Breast epithelium (tissue), 4 donors: ENCODE results near the gene CDCA4. TPM values are rescaled to one million over a fixed set of nuclear protein-coding genes. Genes with fewer than 3 reads are reported as not detected.
"Not testable (repeated sequence)": the region's sequence is repeated elsewhere in the genome, so short reads cannot be mapped to it uniquely, and the experiment has no call there.

ENCODE experiments used
- DNase-seq, 2 donors: peaks; one replicate each; pipeline ENCODE4 v3.0.0-alpha.2; 2019; ENCODE audit warnings: low spot score in 2 of 2
- H3K27ac ChIP-seq, 2 donors: fragments of 200-600 bp; sonication (generic) in 1 of 2; one replicate each; pipeline ENCODE4 v1.5.1; 2016 to 2019; ENCODE audit warnings: mild to moderate bottlenecking in 1 of 2
- H3K27me3 ChIP-seq, 2 donors: fragments of 200-600 bp; sonication (generic) in 1 of 2; one replicate each; pipeline versions ENCODE4 v1.5.1 to v1.6.0; 2017 to 2019; ENCODE audit warnings: control low read depth in 1 of 2, mild to moderate bottlenecking in 1 of 2
- H3K36me3 ChIP-seq: fragments of 200-600 bp; one replicate; pipeline ENCODE4 v1.5.1; 2019
- H3K4me1 ChIP-seq, 2 donors: fragments of 200-600 bp; sonication (generic); one replicate each; pipeline ENCODE4 v1.5.1; 2016 to 2019; ENCODE audit warnings: control low read depth in 1 of 2
- H3K4me3 ChIP-seq, 3 donors: fragments of 200-600 bp; sonication (generic); 1 replicate in 2 of 3; 2 replicates in 1 of 3; pipeline ENCODE4 v1.5.1; 2016 to 2019; ENCODE audit warnings: mild to moderate bottlenecking in 3 of 3, moderate library complexity in 2 of 3
- H3K9me3 ChIP-seq, 2 donors: fragments of 200-600 bp; sonication (generic) in 1 of 2; one replicate each; pipeline ENCODE4 v1.5.1; 2016 to 2019; ENCODE audit warnings: control low read depth in 1 of 2
- POLR2A ChIP-seq: fragments of 450-650 bp; IDR thresholded peaks from one replicate; pipeline ENCODE4 v1.6.1; 2016; ENCODE audit warnings: antibody characterized with exemption, mild to moderate bottlenecking, moderate library complexity
- POLR2AphosphoS5 ChIP-seq, 3 donors: sonication (generic); formaldehyde crosslinking; IDR thresholded peaks; one replicate each; pipeline ENCODE4 v1.6.1; 2017; ENCODE audit warnings: antibody characterized with exemption in 3 of 3
- intact Hi-C: fragments of 100-400 bp; cut with DNase I; formaldehyde crosslinking; loops from one replicate; pipeline ENCODE4 v1.15.1; 2023; ENCODE audit warnings: low total_unique reads
- total RNA-seq, 3 donors: library from RNA; depleted of rRNA; stranded (reverse); fragments of >200 nt; gene quantifications; one replicate each; pipeline ENCODE4 v1.1.0, GENCODE V29; 2016
- TF ChIP-seq, protein P1 (sequence below), 3 donors: fragments of 450-650 bp; IDR thresholded peaks; one replicate each; pipeline ENCODE4 v1.5.1; 2016 to 2017; ENCODE audit warnings: antibody characterized with exemption in 3 of 3, mild to moderate bottlenecking in 3 of 3, moderate library complexity in 3 of 3

CDCA4 gene
- total RNA-seq, 3 donors from 2014 or later = 5.1 to 10.4 (median 10.2) TPM

GRCh38 chr14:105064001-105064400 lies 43.1 kb upstream of the CDCA4 start:
- intact Hi-C loops = no loop called here
- peaks cover 0 to 11% of the 10 kb centered on the region in 2 donors for H3K27me3 ChIP-seq
- H3K36me3 ChIP-seq = no peaks in the 10 kb centered on the region
- H3K4me3 ChIP-seq = peak overlapping the region in 1 of 3 donors; percentile 28
- TF ChIP-seq POLR2AphosphoS5 (IDR thresholded peaks at IDR 0.05) (no peak), POLR2A (no peak)
- TF ChIP-seq, protein P1, sequence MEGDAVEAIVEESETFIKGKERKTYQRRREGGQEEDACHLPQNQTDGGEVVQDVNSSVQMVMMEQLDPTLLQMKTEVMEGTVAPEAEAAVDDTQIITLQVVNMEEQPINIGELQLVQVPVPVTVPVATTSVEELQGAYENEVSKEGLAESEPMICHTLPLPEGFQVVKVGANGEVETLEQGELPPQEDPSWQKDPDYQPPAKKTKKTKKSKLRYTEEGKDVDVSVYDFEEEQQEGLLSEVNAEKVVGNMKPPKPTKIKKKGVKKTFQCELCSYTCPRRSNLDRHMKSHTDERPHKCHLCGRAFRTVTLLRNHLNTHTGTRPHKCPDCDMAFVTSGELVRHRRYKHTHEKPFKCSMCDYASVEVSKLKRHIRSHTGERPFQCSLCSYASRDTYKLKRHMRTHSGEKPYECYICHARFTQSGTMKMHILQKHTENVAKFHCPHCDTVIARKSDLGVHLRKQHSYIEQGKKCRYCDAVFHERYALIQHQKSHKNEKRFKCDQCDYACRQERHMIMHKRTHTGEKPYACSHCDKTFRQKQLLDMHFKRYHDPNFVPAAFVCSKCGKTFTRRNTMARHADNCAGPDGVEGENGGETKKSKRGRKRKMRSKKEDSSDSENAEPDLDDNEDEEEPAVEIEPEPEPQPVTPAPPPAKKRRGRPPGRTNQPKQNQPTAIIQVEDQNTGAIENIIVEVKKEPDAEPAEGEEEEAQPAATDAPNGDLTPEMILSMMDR (IDR thresholded peaks at IDR 0.05) = no peak
- no peaks in the 10 kb centered on the region for H3K4me1 ChIP-seq
- no peak for DNase-seq
- no peaks in the 10 kb centered on the region for H3K9me3 ChIP-seq
- no peak overlapping the region for H3K27ac ChIP-seq

GRCh38 chr14:105063506-105063905 lies 42.6 kb upstream of the CDCA4 start:
- peaks cover 0 to 11% of the 10 kb centered on the region in 2 donors for H3K27me3 ChIP-seq
- DNase-seq, H3K27ac ChIP-seq, H3K36me3 ChIP-seq, H3K9me3 ChIP-seq, H3K4me3 ChIP-seq, H3K4me1 ChIP-seq, intact Hi-C loops: not testable (repeated sequence)

- peaks cover 0 to 11% of the 10 kb centered on the region in 2 donors for H3K27me3 ChIP-seq
- no peaks in the 10 kb centered on the region for H3K9me3 ChIP-seq
- no peaks in the 10 kb centered on the region for H3K4me1 ChIP-seq
- intact Hi-C loops = no loop called here
- H3K36me3 ChIP-seq = no peaks in the 10 kb centered on the region
- no peak for DNase-seq
- H3K4me3 ChIP-seq = no peak overlapping the region
- TF ChIP-seq POLR2AphosphoS5 (IDR thresholded peaks at IDR 0.05) = no peak
- no peak for TF ChIP-seq POLR2A
- TF ChIP-seq, protein P1 (IDR thresholded peaks at IDR 0.05) = no peak
- H3K27ac ChIP-seq = no peak overlapping the region
These were observed 42.2 kb upstream of the CDCA4 start for GRCh38 chr14:105063056-105063455.

DNA sequence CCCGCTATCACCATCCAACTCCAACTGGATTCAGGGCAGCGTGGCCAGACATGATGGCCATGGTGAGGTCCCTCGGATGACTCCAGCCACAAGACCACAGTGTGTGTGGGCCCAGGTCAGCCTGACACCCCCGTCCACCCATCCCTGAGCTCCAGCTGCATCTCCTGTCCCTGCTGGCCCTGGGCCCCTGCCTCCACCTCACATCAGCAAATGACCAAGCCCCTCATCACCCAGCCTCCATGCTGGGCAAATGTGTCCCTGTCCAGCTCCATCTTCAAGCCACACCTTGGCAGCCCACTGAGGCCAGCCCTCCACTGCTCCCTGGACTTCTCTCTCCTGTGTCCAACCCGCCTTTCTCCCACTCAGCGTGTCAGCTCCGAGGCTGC lies 41.2 kb upstream of the CDCA4 start:
- Histone ChIP-seq H3K4me3 (no peak overlapping the region), H3K36me3 (no peaks in the 10 kb centered on the region), H3K9me3 (no peaks in the 10 kb centered on the region), H3K27ac (no peak overlapping the region), H3K4me1 (no peaks in the 10 kb centered on the region), H3K27me3 (peaks cover 0 to 5% of the 10 kb centered on the region in 2 donors)
- intact Hi-C loops = no loop called here
- TF ChIP-seq, protein P1 (IDR thresholded peaks at IDR 0.05) = no peak
- TF ChIP-seq POLR2A = no peak
- TF ChIP-seq POLR2AphosphoS5 (IDR thresholded peaks at IDR 0.05) = no peak
- no peak for DNase-seq

DNA sequence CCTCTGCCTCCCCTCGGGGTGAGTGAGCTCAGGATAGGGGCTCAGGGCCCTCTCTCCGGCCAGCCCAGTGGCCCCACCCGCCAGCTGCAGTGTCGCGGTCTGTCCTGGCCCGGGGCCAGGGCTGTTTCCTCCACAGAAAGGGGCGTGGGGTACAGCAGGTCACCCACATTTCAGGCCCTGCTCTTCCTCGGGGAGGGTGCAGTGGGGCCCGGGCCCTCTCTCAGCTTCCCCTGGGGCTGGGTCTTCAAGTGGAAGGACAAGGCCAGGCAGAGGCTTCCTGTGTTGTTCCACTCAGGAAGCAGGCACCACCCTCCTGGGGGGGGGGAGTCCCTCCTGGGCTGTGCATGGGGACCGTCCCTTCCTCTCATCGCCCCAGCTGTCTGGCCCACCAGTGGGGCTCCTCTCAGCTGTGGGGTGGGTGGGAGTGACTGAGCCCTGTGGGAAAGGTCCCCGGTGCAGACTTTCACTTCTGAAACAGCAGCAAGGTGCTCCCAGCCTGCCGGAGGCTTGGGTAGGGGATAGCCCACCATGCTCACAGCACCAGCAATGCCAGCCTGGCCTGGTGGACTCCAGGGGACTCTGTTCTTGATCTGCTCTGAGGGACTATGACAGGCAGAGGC lies 40.7 kb upstream of the CDCA4 start:
- intact Hi-C loops = no loop called here
- Histone ChIP-seq H3K4me3 (peak overlapping the region in 2 of 3 donors; percentile 4 to 33), H3K27me3 (no peaks in the 10 kb centered on the region), H3K9me3 (no peaks in the 10 kb centered on the region), H3K36me3 (no peaks in the 10 kb centered on the region), H3K27ac (peak overlapping the region in 1 of 2 donors; percentile 63), H3K4me1 (no peaks in the 10 kb centered on the region)
- TF ChIP-seq, protein P1 (IDR thresholded peaks at IDR 0.05) = no peak
- TF ChIP-seq POLR2A = no peak
- TF ChIP-seq POLR2AphosphoS5 (IDR thresholded peaks at IDR 0.05) = no peak
- no peak for DNase-seq
